GM20431 (cell line): ENCODE measurements around the gene TMEM256.

Source experiments
- in situ Hi-C: fragments of 300-500 bp; cut with MseI, MboI; formaldehyde crosslinking; loops from one replicate; pipeline ENCODE4 v1.15.0; 2020; ENCODE audit warnings: low sequenced_read_pairs; ENCODE audit not compliant: unreplicated experiment

TMEM256 gene

GRCh38 chr17:7356756-7357155, 47.1 kb downstream of the TMEM256 start:
- in situ Hi-C loops = no loop called here

- in situ Hi-C loops = no loop called here
Observed at GRCh38 chr17:7356072-7356549, 47.8 kb downstream of the TMEM256 start.

- in situ Hi-C loops = no loop called here
Observed at GRCh38 chr17:7355573-7355972, 48.3 kb downstream of the TMEM256 start.

GRCh38 chr17:7355053-7355452, 48.8 kb downstream of the TMEM256 start, which contains the start of gene TMEM95:
TSS of gene TMEM95 (plus strand) at chr17:7355156. CDS start at chr17:7355205, 49 bp downstream.
- in situ Hi-C loops = no loop called here

GRCh38 chr17:7354262-7354843, 49.5 kb downstream of the TMEM256 start:
- in situ Hi-C loops = no loop called here
